Endothelial cell of umbilical vein (primary cell): ENCODE results near the gene YJU2. TPM values are rescaled to one million over a fixed set of nuclear protein-coding genes. Genes with fewer than 3 reads are reported as not detected.

ENCODE experiments used
- BruUV-seq: library from RNA; stranded (reverse); fragments of 400-500 nt; replicated peaks from 2 replicates; lab custom pipeline; 2021; lab: Mats Ljungman, UMichigan
- CTCF ChIA-PET: fragments of 300-600, 350-600 bp; sonication (Branson Sonifier 250); formaldehyde crosslinking; loops from one replicate; lab custom pipeline; 2021; ENCODE audit warnings: antibody characterized with exemption, inconsistent platforms; lab: Charles Lee
- POLR2A ChIA-PET: fragments of 300-600, 350-600 bp; sonication (Branson Sonifier 250); formaldehyde crosslinking; loops from one replicate; lab custom pipeline; 2021; ENCODE audit warnings: antibody characterized with exemption, inconsistent platforms; lab: Charles Lee
- DNase-seq: peaks from one replicate; pipeline ENCODE4 v3.0.0-alpha.2; 2011; ENCODE audit warnings: low read depth, low spot score
- FAIRE-seq: peaks from 2 replicates; lab custom pipeline; 2011; peaks lifted over from hg19 to GRCh38; lab: Jason Lieb, UNC
- H2AFZ ChIP-seq: 2 replicates; pipeline ENCODE4 v1.6.0; 2012; ENCODE audit warnings: low read depth, low read length, control low read depth, inconsistent platforms
- H3K27ac ChIP-seq: 2 replicates; pipeline ENCODE4 v1.5.1; 2011; ENCODE audit warnings: low read depth, mild to moderate bottlenecking, control low read depth, low read length, moderate library complexity; ENCODE audit not compliant: insufficient read depth
- H3K27me3 ChIP-seq, 2 experiments: 2 replicates each; pipeline versions ENCODE4 v1.6.0 to v1.6.1; 2011; ENCODE audit warnings: low read length in 2 of 2, mixed read lengths in 1 of 2; ENCODE audit not compliant: control insufficient read depth in 2 of 2, insufficient read depth in 2 of 2
- H3K36me3 ChIP-seq, 2 experiments: 2 replicates in 1 of 2; 3 replicates in 1 of 2; pipeline ENCODE4 v1.5.1; 2011; ENCODE audit warnings: low read length in 2 of 2, mild to moderate bottlenecking in 1 of 2, moderate library complexity in 1 of 2; ENCODE audit not compliant: control insufficient read depth in 2 of 2, insufficient read depth in 2 of 2; ENCODE audit errors: extremely low read depth in 1 of 2
- H3K4me1 ChIP-seq: 3 replicates; pipeline ENCODE4 v1.5.1; 2011; ENCODE audit warnings: mild to moderate bottlenecking, low read length; ENCODE audit not compliant: control insufficient read depth, insufficient read depth; ENCODE audit errors: extremely low read depth
- H3K4me2 ChIP-seq: 2 replicates; pipeline ENCODE4 v1.6.1; 2011; ENCODE audit warnings: low read length, control low read depth, mixed read lengths; ENCODE audit not compliant: insufficient read depth
- H3K4me3 ChIP-seq, 3 experiments: fragments of 200-600 bp in 1 of 3; sonication (generic), shearing (Covaris generic) in 1 of 3; replicated peaks in 1 of 3; 2 replicates each; pipeline ENCODE4 v1.5.1; 2011 to 2016; ENCODE audit warnings: control low read depth in 3 of 3, low read length in 3 of 3, mild to moderate bottlenecking in 2 of 3, inconsistent platforms in 1 of 3, low read depth in 1 of 3, moderate library complexity in 1 of 3; ENCODE audit not compliant: insufficient read depth in 1 of 3
- H3K79me2 ChIP-seq: 2 replicates; pipeline ENCODE4 v1.6.0; 2012; ENCODE audit warnings: low read length, inconsistent platforms; ENCODE audit not compliant: control insufficient read depth, insufficient read depth
- H3K9ac ChIP-seq: replicated peaks from 2 replicates; pipeline ENCODE3; 2011; ENCODE audit warnings: low read length, control low read depth; ENCODE audit not compliant: insufficient read depth; ENCODE audit errors: extremely low read depth
- H3K9me1 ChIP-seq: replicated peaks from 3 replicates; pipeline ENCODE4 v1.6.0; 2011; ENCODE audit warnings: mild to moderate bottlenecking, low read length; ENCODE audit not compliant: control insufficient read depth, insufficient read depth; ENCODE audit errors: extremely low read depth
- H3K9me3 ChIP-seq: replicated peaks from 2 replicates; pipeline ENCODE4 v1.5.1; 2012; ENCODE audit warnings: low read length, inconsistent platforms; ENCODE audit not compliant: control insufficient read depth, insufficient read depth
- H4K20me1 ChIP-seq: replicated peaks from 2 replicates; pipeline ENCODE3; 2011; ENCODE audit warnings: mild to moderate bottlenecking, low read length; ENCODE audit not compliant: control insufficient read depth, insufficient read depth; ENCODE audit errors: extremely low read depth
- EZH2 ChIP-seq: IDR thresholded peaks from 2 replicates; pipeline ENCODE4 v1.6.1; 2012; ENCODE audit warnings: borderline replicate concordance, low read depth, mild to moderate bottlenecking, moderate library complexity, low read length, inconsistent platforms; ENCODE audit not compliant: severe bottlenecking
- FOS ChIP-seq: IDR thresholded peaks from 2 replicates; pipeline ENCODE4 v1.6.1; 2011; ENCODE audit warnings: mild to moderate bottlenecking, low read length, moderate library complexity, borderline replicate concordance; ENCODE audit not compliant: insufficient read depth
- GATA2 ChIP-seq: IDR thresholded peaks from 2 replicates; pipeline ENCODE4 v1.7.0; 2011; ENCODE audit warnings: low read depth, mild to moderate bottlenecking, moderate library complexity, mixed read lengths, low read length; ENCODE audit not compliant: insufficient read length, insufficient read depth
- JUN ChIP-seq: IDR thresholded peaks from 2 replicates; pipeline ENCODE4 v1.6.1; 2011; ENCODE audit warnings: borderline replicate concordance, low read depth; ENCODE audit not compliant: insufficient read length, insufficient read depth
- MYC ChIP-seq: IDR thresholded peaks from one replicate; pipeline ENCODE4 v1.6.1; 2011; ENCODE audit warnings: mild to moderate bottlenecking, low read depth, low read length
- POLR2A ChIP-seq: IDR thresholded peaks from 2 replicates; pipeline ENCODE4 v1.6.1; 2012; ENCODE audit warnings: low read depth, mild to moderate bottlenecking, control low read depth, low read length
- POLR2AphosphoS5 ChIP-seq: IDR thresholded peaks from 2 replicates; pipeline ENCODE4 v1.6.1; 2012; ENCODE audit warnings: low read depth, mild to moderate bottlenecking, control low read depth, low read length, moderate library complexity; ENCODE audit not compliant: insufficient read depth
- dilution Hi-C: fragments of 300-500 bp; cut with MboI; formaldehyde crosslinking; loops from one replicate; pipeline ENCODE4 v1.15.0; 2019; ENCODE audit warnings: low sequenced_read_pairs; ENCODE audit not compliant: extremely low pct_ligation_motif_present
- intact Hi-C: fragments of 100-400 bp; cut with micrococcal nuclease; formaldehyde crosslinking; loops from one replicate; pipeline ENCODE4 v1.10.0; 2022
- polyA plus RNA-seq, 4 experiments: library from polyadenylated mRNA; depleted of rRNA in 3 of 4; stranded (reverse) in 3 of 4; unstranded in 1 of 4; fragments of >200 nt; gene quantifications; 2 replicates each; pipeline versions ENCODE4 v1.2.1 to v1.2.3, GENCODE V29; 2011 to 2012; ENCODE audit warnings: missing spikeins in 1 of 4
- total RNA-seq: library from RNA; stranded (reverse); gene quantifications from 2 replicates; pipeline ENCODE4 v1.2.3, GENCODE V29; 2021
- TF ChIP-seq, protein P1 (sequence below): IDR thresholded peaks from 2 replicates; pipeline ENCODE4 v1.6.1; 2011; ENCODE audit not compliant: insufficient read depth, insufficient read length
- TF ChIP-seq, protein P2 (sequence below), 2 donors: IDR thresholded peaks; 1 replicate in 1 of 2; 2 replicates in 1 of 2; pipeline ENCODE4 v1.5.1; 2011; ENCODE audit warnings: low read length in 2 of 2, mild to moderate bottlenecking in 2 of 2, moderate library complexity in 2 of 2, control low read depth in 1 of 2, inconsistent platforms in 1 of 2, low read depth in 1 of 2; ENCODE audit not compliant: insufficient read depth in 1 of 2; ENCODE audit errors: extremely low read depth in 1 of 2

YJU2 gene
- total and polyA plus RNA-seq, 2 donors (not counting 3 experiments of a cell fraction or from before 2014, with no cell fraction given) = 20.7 to 21.5 TPM

DNA sequence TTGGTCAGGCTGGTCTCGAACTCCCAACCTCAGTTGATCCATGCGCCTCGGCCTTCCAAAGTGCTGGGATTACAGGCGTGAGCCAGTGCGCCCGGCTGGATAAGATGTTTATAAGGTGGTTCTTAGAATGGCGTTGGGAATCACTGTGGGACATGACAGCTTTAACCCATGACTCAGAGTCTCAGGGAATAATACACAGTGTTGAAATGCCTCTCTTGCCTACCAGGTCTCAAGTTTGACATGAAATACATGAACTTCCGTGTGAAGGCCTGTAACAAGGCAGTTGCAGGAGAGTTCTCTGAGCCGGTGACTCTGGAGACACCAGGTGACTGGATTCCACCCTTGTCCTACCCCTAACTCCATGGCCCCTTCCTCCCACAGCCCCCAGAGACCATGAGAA, 70.1 kb downstream of the YJU2 start:
- no peak overlapping the region for H2AFZ ChIP-seq
- no peak for FAIRE-seq
- dilution Hi-C loops = no loop called here
- intact Hi-C loops = loop anchor here (10.0 kb wide), 1 partner anchor 858 kb away; no protein-coding TSS in a partner anchor
- ChIA-PET CTCF (no interaction called here), POLR2A (no interaction called here)
- H3K36me3 ChIP-seq = peaks cover 0 to 4% of the 10 kb centered on the region in 2 experiments
- no TSS peak for BruUV-seq
- H3K9ac ChIP-seq = no peak overlapping the region
- H3K9me3 ChIP-seq = no peaks in the 10 kb centered on the region
- no peaks in the 10 kb centered on the region for H3K79me2 ChIP-seq
- no peaks in the 10 kb centered on the region for H3K27me3 ChIP-seq
- no peak for DNase-seq
- H3K27ac ChIP-seq = no peak overlapping the region
- H3K9me1 ChIP-seq = no peaks in the 10 kb centered on the region
- H3K4me2 ChIP-seq = no peak overlapping the region
- no peak for TF ChIP-seq POLR2AphosphoS5
- TF ChIP-seq POLR2A = no peak
- TF ChIP-seq, protein P1, sequence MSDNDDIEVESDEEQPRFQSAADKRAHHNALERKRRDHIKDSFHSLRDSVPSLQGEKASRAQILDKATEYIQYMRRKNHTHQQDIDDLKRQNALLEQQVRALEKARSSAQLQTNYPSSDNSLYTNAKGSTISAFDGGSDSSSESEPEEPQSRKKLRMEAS = no peak
- TF ChIP-seq FOS = no peak
- TF ChIP-seq EZH2 = no peak
- no peak for TF ChIP-seq MYC
- no peak for TF ChIP-seq GATA2
- TF ChIP-seq, protein P2, sequence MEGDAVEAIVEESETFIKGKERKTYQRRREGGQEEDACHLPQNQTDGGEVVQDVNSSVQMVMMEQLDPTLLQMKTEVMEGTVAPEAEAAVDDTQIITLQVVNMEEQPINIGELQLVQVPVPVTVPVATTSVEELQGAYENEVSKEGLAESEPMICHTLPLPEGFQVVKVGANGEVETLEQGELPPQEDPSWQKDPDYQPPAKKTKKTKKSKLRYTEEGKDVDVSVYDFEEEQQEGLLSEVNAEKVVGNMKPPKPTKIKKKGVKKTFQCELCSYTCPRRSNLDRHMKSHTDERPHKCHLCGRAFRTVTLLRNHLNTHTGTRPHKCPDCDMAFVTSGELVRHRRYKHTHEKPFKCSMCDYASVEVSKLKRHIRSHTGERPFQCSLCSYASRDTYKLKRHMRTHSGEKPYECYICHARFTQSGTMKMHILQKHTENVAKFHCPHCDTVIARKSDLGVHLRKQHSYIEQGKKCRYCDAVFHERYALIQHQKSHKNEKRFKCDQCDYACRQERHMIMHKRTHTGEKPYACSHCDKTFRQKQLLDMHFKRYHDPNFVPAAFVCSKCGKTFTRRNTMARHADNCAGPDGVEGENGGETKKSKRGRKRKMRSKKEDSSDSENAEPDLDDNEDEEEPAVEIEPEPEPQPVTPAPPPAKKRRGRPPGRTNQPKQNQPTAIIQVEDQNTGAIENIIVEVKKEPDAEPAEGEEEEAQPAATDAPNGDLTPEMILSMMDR (IDR thresholded peaks at IDR 0.05; ENCODE audit: extremely low read depth in 1 of 2, insufficient read depth in 1 of 2, low read depth in 1 of 2, low read length in 2 of 2) = no peak
- TF ChIP-seq JUN = no peak
- H3K4me1 ChIP-seq = no peaks in the 10 kb centered on the region
- no peaks in the 10 kb centered on the region for H4K20me1 ChIP-seq
- H3K4me3 ChIP-seq = no peak overlapping the region
